Pancreas (tissue), 10 donors: ENCODE measurements around the gene UCK1. TPM values are rescaled to one million over a fixed set of nuclear protein-coding genes. Genes with fewer than 3 reads are reported as not detected.
"Not testable (repeated sequence)": the region's sequence is repeated elsewhere in the genome, so short reads cannot be mapped to it uniquely, and the experiment has no call there.

Source experiments
- ATAC-seq, 4 donors: fragments of 200-7000 bp; cut with Tn5 transposase; one replicate each; pipeline versions ENCODE4 v1.8.0 to v1.9.1; 2020; ENCODE audit warnings: mild to moderate bottlenecking in 4 of 4, moderate library complexity in 4 of 4
- DNase-seq, 6 donors: peaks; one replicate each; pipeline ENCODE4 v3.0.0-alpha.2; 2020
- FAIRE-seq: peaks from 2 replicates; lab custom pipeline; 2012; peaks lifted over from hg19 to GRCh38; lab: Jason Lieb, UNC
- H3K27ac ChIP-seq, 4 donors: fragments of 200-600 bp; sonication (generic); 1 replicate in 3 of 4; 2 replicates in 1 of 4; pipeline versions ENCODE4 v1.5.0 to v1.8.0; 2020
- H3K27me3 ChIP-seq, 4 donors: fragments of 200-600 bp; one replicate each; pipeline ENCODE4 v1.8.0; 2021
- H3K36me3 ChIP-seq, 3 donors: fragments of 200-600 bp; sonication (generic) in 1 of 3; one replicate each; pipeline versions ENCODE4 v1.5.0 to v1.8.0; 2020 to 2021
- H3K4me1 ChIP-seq, 3 donors: fragments of 200-600 bp; one replicate each; pipeline ENCODE4 v1.8.0; 2021
- H3K4me3 ChIP-seq, 4 donors: fragments of 200-600 bp; sonication (generic) in 2 of 4; one replicate each; pipeline versions ENCODE4 v1.5.0 to v1.8.0; 2020 to 2021
- H3K9me3 ChIP-seq, 4 donors: fragments of 200-600 bp; one replicate each; pipeline ENCODE4 v1.8.0; 2021
- WGBS, 2 donors: extraction: QIAGEN DNeasy Blood & Tissue Kit; methylation state at CpG; one replicate each; pipeline ENCODE4 v1.1.7; 2013; 5-methylcytosine and 5-hydroxymethylcytosine counted together
- intact Hi-C, 3 donors: fragments of 100-400 bp; cut with DNase I; formaldehyde crosslinking; loops; one replicate each; pipeline versions ENCODE4 v1.11.1 to v1.14.2; 2022
- polyA plus RNA-seq, 2 donors: library from polyadenylated mRNA; stranded (reverse); fragments of 200-250 nt; gene quantifications; one replicate each; pipeline ENCODE4 v1.2.3, GENCODE V29; 2013
- total RNA-seq, 6 donors: library from RNA; stranded (reverse); fragmentation: NEBNext Ultra II Directional in 4 of 6; extraction: Animal tissue kit (Norgen Biotek cat#: 25700) in 4 of 6; gene quantifications; one replicate each; pipeline versions ENCODE4 v1.2.1 to v1.2.4, GENCODE V29; 2021 to 2023
- TF ChIP-seq, protein P1 (sequence below), 4 donors: fragments of 200-600 bp; sonication (generic) in 3 of 4; IDR thresholded peaks; one replicate each; pipeline versions ENCODE4 v1.5.0 to v1.8.0; 2021; ENCODE audit warnings: antibody characterized with exemption in 4 of 4
- donor health status: healthy with polysubstance abuse.
- donor health status: DM: no; HTN: no; CAD: no; lungs with moderate emphysema.
- donor health status: DM: no; HTN: no; CAD: no.
- donor health status: control.
- donor health status: control.
- donor health status: Bipolar disorder and iron deficiency.
- donor health status: DM: yes; HTN: yes; CAD: no.
- donor health status: DM: no; HTN: no; CAD: no.
- donor health status: DM: no; HTN: no; CAD: no.
- donor health status: DM: yes; HTN: yes; CAD: no.

Gene UCK1
- total and polyA plus RNA-seq, 8 donors = 11.2 to 31.2 (median 18.2) TPM

DNA sequence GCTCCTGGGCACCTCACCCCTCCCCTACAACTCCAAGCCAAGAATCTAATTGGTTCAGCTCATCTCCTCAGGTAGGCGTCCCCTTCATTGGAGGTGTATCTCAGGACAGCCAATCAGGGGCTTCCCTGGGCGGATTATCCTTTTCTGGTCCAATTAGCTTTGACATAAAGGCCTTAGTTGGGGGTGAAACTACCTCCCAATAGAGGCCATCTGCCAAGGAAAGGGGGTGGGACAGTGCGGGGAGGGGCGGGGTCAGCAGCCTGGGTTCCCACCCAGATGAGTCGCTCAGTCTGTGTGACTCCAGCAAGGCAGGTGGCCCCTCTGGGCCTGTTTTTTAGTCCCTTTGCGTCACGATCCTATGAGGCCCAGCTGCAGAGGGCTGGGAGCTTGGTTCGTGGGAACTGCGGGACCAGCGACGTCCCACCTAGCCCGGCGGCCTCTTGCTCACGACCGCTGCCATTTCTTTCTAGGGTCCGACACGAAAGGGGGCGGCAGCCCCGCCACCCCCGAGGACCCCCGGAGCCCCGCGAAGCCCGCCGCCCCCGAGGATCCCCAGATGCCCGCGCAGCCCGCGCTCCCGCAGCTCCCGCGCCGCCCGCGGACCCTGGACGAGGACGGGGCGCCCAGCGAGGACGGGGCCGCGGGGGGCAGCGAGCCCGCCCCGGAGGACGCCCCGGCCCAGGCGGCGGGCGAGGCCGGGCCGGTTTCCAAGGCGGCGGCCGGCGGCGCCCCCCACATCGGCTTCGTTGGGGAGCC lies 23.2 kb upstream of the UCK1 start:
- H3K36me3 ChIP-seq = no peaks in the 10 kb centered on the region
- H3K27me3 ChIP-seq = no peaks in the 10 kb centered on the region
- no peaks in the 10 kb centered on the region for H3K9me3 ChIP-seq
- no peak overlapping the region for H3K4me3 ChIP-seq
- intact Hi-C loops = no loop called here
- TF ChIP-seq, protein P1, sequence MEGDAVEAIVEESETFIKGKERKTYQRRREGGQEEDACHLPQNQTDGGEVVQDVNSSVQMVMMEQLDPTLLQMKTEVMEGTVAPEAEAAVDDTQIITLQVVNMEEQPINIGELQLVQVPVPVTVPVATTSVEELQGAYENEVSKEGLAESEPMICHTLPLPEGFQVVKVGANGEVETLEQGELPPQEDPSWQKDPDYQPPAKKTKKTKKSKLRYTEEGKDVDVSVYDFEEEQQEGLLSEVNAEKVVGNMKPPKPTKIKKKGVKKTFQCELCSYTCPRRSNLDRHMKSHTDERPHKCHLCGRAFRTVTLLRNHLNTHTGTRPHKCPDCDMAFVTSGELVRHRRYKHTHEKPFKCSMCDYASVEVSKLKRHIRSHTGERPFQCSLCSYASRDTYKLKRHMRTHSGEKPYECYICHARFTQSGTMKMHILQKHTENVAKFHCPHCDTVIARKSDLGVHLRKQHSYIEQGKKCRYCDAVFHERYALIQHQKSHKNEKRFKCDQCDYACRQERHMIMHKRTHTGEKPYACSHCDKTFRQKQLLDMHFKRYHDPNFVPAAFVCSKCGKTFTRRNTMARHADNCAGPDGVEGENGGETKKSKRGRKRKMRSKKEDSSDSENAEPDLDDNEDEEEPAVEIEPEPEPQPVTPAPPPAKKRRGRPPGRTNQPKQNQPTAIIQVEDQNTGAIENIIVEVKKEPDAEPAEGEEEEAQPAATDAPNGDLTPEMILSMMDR (IDR thresholded peaks at IDR 0.05) = no peak
- ATAC-seq (no peak), FAIRE-seq (no peak), DNase-seq (no peak)
- no peak overlapping the region for H3K27ac ChIP-seq
- no peaks in the 10 kb centered on the region for H3K4me1 ChIP-seq
- WGBS, 2 donors = 76 to 77% methylated on average over 38 to 60 of the region's 60 CpGs

- no peak for ATAC-seq
- Histone ChIP-seq H3K4me3 (no peak overlapping the region), H3K27ac (no peak overlapping the region), H3K9me3 (no peaks in the 10 kb centered on the region), H3K4me1 (no peaks in the 10 kb centered on the region), H3K27me3 (no peaks in the 10 kb centered on the region), H3K36me3 (no peaks in the 10 kb centered on the region)
- TF ChIP-seq, protein P1 (IDR thresholded peaks at IDR 0.05) = no peak
- intact Hi-C loops = no loop called here
- no peak for FAIRE-seq
- WGBS, 2 donors = 78 to 98% methylated on average over 6 of the region's 6 CpGs
- no peak for DNase-seq
Observed at GRCh38 chr9:131552030-131552429, 21.0 kb upstream of the UCK1 start.

DNA sequence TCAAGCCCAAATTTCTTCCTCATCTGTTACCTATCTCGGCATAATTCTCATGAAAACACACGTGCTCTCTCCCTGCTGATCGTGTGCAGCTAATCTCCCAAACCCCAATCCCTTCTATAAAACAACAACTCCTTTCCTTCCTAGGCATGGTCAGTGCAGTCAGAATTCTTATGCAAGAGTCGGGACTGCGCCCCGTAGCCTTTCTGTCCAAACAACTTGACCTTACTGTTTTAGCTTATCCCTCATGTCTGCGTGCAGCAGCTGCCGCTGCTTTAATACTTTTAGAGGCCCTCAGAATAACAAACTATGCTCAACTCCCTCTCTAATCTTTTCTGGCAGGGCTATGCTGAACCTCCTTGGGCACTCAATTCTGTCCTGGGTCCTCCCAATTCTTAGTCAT lies 19.4 kb upstream of the UCK1 start:
- DNase-seq, intact Hi-C loops, H3K36me3 ChIP-seq, H3K4me3 ChIP-seq, H3K9me3 ChIP-seq, FAIRE-seq, H3K27me3 ChIP-seq, H3K27ac ChIP-seq, H3K4me1 ChIP-seq, ATAC-seq: not testable (repeated sequence)
- 87 to 90% methylated on average over 8 of the region's 8 CpGs for WGBS, 2 donors

GRCh38 chr9:131549186-131549585 lies 18.1 kb upstream of the UCK1 start:
- H3K9me3 ChIP-seq, H3K27me3 ChIP-seq, ATAC-seq, H3K27ac ChIP-seq, H3K4me1 ChIP-seq, H3K36me3 ChIP-seq, intact Hi-C loops, DNase-seq, H3K4me3 ChIP-seq, FAIRE-seq: not testable (repeated sequence)
- 94 to 95% methylated on average over 10 of the region's 10 CpGs for WGBS, 2 donors

GRCh38 chr9:131546336-131547084 lies 15.4 kb upstream of the UCK1 start:
- peak overlapping the region; percentile 28 to 55 (median 42) for H3K4me3 ChIP-seq
- H3K27ac ChIP-seq = no peak overlapping the region
- no peaks in the 10 kb centered on the region for H3K9me3 ChIP-seq
- TF ChIP-seq, protein P1 (IDR thresholded peaks at IDR 0.05) = no peak
- 2 to 4% methylated on average over 35 to 49 of the region's 49 CpGs for WGBS, 2 donors
- H3K4me1 ChIP-seq = peaks cover 0 to 5% (median 4%) of the 10 kb centered on the region in 3 donors
- ATAC-seq = peak in 3 of 4 donors; percentile 24 to 38 (median 25)
- no peaks in the 10 kb centered on the region for H3K36me3 ChIP-seq
- intact Hi-C loops = no loop called here
- no peak for FAIRE-seq
- no peaks in the 10 kb centered on the region for H3K27me3 ChIP-seq
- DNase-seq = peak in 3 of 6 donors; percentile 40 to 84 (median 65)
